HG03064 (cell line): ENCODE measurements around the gene DNAJC5G.
"Not testable (repeated sequence)": the region's sequence is repeated elsewhere in the genome, so short reads cannot be mapped to it uniquely, and the experiment has no call there.

Source experiments
- ATAC-seq: cut with Tn5 transposase; IDR thresholded peaks from one replicate; pipeline ENCODE4 v1.9.1; 2021; ENCODE audit warnings: low read depth; ENCODE audit not compliant: unreplicated experiment

The DNAJC5G gene

GRCh38 chr2:27272537-27273522 is 2.4 kb upstream of the DNAJC5G start:
- ATAC-seq = not testable (repeated sequence)

GRCh38 chr2:27278010-27278409 is 2.8 kb downstream of the DNAJC5G start:
- no peak for ATAC-seq

GRCh38 chr2:27280826-27281225 is 5.6 kb downstream of the DNAJC5G start:
- ATAC-seq = no peak

GRCh38 chr2:27281442-27281841 is 6.2 kb downstream of the DNAJC5G start:
- ATAC-seq = no peak

GRCh38 chr2:27281855-27282559 is 6.8 kb downstream of the DNAJC5G start, which contains the start of gene TRIM54:
TSS of gene TRIM54 (plus strand) at chr2:27282429. CDS start at chr2:27282732, 303 bp downstream.
- ATAC-seq = no peak

GRCh38 chr2:27282892-27283291 is 7.7 kb downstream of the DNAJC5G start:
- ATAC-seq = no peak

GRCh38 chr2:27284996-27285395 is 9.8 kb downstream of the DNAJC5G start:
- ATAC-seq = no peak

GRCh38 chr2:27285481-27285880 is 10.2 kb downstream of the DNAJC5G start:
- no peak for ATAC-seq

- ATAC-seq = no peak
Observed at GRCh38 chr2:27288610-27289009, 13.4 kb downstream of the DNAJC5G start.

- ATAC-seq = no peak
Observed at GRCh38 chr2:27290549-27290948, 15.3 kb downstream of the DNAJC5G start.

- no peak for ATAC-seq
Observed at GRCh38 chr2:27291865-27292264, 16.6 kb downstream of the DNAJC5G start.

GRCh38 chr2:27294928-27295327 is 19.7 kb downstream of the DNAJC5G start:
- no peak for ATAC-seq

GRCh38 chr2:27296481-27296880 is 21.2 kb downstream of the DNAJC5G start:
- ATAC-seq = no peak

- no peak for ATAC-seq
Observed at GRCh38 chr2:27297195-27297594, 22.0 kb downstream of the DNAJC5G start.

GRCh38 chr2:27298391-27299080 is 23.3 kb downstream of the DNAJC5G start:
- ATAC-seq = no peak

- ATAC-seq = not testable (repeated sequence)
Observed at GRCh38 chr2:27300606-27301005, 25.4 kb downstream of the DNAJC5G start.

- no peak for ATAC-seq
Observed at GRCh38 chr2:27303093-27304025, 28.1 kb downstream of the DNAJC5G start.

- no peak for ATAC-seq
Observed at GRCh38 chr2:27304488-27305240, 29.4 kb downstream of the DNAJC5G start.

- no peak for ATAC-seq
Observed at GRCh38 chr2:27305516-27305915, 30.3 kb downstream of the DNAJC5G start.
